ENCODE results near the gene KIF1B.

DNA sequence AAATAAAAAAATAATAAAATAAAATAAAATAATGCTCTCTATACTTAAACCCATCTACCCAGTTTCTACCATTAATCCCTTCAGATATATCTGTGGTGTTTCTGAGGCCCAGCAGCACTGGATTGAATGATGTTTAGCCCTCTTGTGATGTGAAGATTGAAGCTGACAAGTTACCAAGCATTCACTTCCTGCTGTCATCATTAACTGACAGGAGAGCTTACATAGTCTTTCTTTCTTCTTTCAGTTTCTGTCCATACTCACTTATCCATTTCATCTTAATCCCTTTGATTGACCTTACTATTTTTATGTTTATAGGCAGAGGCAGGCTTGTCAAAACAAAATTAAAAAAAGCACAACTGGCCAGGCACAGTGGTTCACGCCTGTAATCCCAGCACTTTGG is 149.7 kb downstream of the KIF1B start:
- TF ChIP-seq, protein P1, sequence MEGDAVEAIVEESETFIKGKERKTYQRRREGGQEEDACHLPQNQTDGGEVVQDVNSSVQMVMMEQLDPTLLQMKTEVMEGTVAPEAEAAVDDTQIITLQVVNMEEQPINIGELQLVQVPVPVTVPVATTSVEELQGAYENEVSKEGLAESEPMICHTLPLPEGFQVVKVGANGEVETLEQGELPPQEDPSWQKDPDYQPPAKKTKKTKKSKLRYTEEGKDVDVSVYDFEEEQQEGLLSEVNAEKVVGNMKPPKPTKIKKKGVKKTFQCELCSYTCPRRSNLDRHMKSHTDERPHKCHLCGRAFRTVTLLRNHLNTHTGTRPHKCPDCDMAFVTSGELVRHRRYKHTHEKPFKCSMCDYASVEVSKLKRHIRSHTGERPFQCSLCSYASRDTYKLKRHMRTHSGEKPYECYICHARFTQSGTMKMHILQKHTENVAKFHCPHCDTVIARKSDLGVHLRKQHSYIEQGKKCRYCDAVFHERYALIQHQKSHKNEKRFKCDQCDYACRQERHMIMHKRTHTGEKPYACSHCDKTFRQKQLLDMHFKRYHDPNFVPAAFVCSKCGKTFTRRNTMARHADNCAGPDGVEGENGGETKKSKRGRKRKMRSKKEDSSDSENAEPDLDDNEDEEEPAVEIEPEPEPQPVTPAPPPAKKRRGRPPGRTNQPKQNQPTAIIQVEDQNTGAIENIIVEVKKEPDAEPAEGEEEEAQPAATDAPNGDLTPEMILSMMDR (conservative IDR thresholded peaks at IDR 0.05): no peak
- no peak for TF ChIP-seq EZH2 (IDR thresholded peaks at IDR 0.05; ENCODE audit: low read depth)
